ENCODE measurements around the gene TSHZ2. TPM values are rescaled to one million over a fixed set of nuclear protein-coding genes. Genes with fewer than 3 reads are reported as not detected.

Gene TSHZ2
- total RNA-seq, 1 experiment from 2014 or later, result 0.07 TPM

DNA sequence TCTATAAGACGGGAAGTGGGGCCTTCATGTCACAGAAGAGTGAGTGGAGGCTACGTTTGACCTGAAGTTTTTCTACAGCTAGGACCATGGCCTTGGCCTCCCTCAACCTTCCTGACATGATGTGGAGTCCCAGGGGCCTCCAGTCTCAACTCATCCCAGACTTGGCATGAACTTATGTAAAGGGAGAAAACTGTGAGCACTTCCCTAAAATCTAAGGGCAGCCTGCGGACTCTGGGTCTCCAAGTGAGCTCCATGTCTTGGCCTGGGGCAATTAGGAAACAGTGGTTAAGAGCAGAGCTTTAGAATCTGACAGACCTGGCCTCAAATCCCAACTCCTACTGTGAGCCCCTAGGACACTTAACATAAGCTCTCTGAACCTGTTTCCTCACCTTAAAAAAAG is 439.0 kb downstream of the TSHZ2 start:
- Histone ChIP-seq H4K20me1 (ENCODE audit: insufficient read depth) (no peaks in the 10 kb centered on the region), H3K27ac (ENCODE audit: low read depth, low read length) (no peak overlapping the region), H3K9ac (ENCODE audit: low read length) (no peak overlapping the region), H3K79me2 (ENCODE audit: insufficient read depth, low read length) (no peaks in the 10 kb centered on the region), H2AFZ (ENCODE audit: low read depth, low read length, poor library complexity, severe bottlenecking) (no peak overlapping the region), H3K9me2 (ENCODE audit: insufficient read depth) (no peaks in the 10 kb centered on the region), H3K27me3 (ENCODE audit: insufficient read depth, low read length) (peaks cover 8% of the 10 kb centered on the region; the same call in 1 of the 2 replicates), H3K4me2 (ENCODE audit: low read length) (no peak overlapping the region), H3K4me1 (ENCODE audit: control insufficient read depth in 1 of 2, insufficient read depth in 2 of 2, low read length in 2 of 2) (no peaks in the 10 kb centered on the region), H3K9me3 (ENCODE audit: control insufficient read depth in 1 of 2, insufficient read depth in 1 of 2, low read depth in 1 of 2, low read length in 2 of 2) (no peaks in the 10 kb centered on the region), H3K4me3 (replicated peaks in 1 of 2; ENCODE audit: low read depth in 1 of 2, low read length in 2 of 2) (no peak overlapping the region), H3K36me3 (ENCODE audit: control insufficient read depth in 1 of 2, insufficient read depth in 2 of 2, low read length in 2 of 2) (no peaks in the 10 kb centered on the region)
- ATAC-seq, result no peak
- ChIA-PET RAD21 (ENCODE audit: low non-redundant PET in 1 of 2, low total read pairs in 2 of 2, uncharacterized antibody in 2 of 2, unreplicated experiment in 2 of 2) (no interaction called here), CTCF (no interaction called here), POLR2A (no interaction called here)
- intact Hi-C loops (cut with micrococcal nuclease), result no loop called here
- DNase-seq (ENCODE audit: low read depth, low spot score), result no peak
- no TSS peak for BruUV-seq (replicated peaks)
- no peak for TF ChIP-seq SIN3A (IDR thresholded peaks at IDR 0.05; ENCODE audit: low read depth)
- TF ChIP-seq YY1 (IDR thresholded peaks at IDR 0.05; ENCODE audit: extremely low read depth, insufficient replicate concordance, low read depth, low read length), result no peak
- no peak for TF ChIP-seq TCF7L2 (IDR thresholded peaks at IDR 0.05; ENCODE audit: borderline replicate concordance, extremely low read depth, insufficient read depth, insufficient read length)
- TF ChIP-seq POLR2AphosphoS5 (IDR thresholded peaks at IDR 0.05; ENCODE audit: low read depth, low read length), result no peak
- TF ChIP-seq CEBPB (IDR thresholded peaks at IDR 0.05; ENCODE audit: low read depth), result no peak
- no peak for TF ChIP-seq RAD21 (IDR thresholded peaks at IDR 0.05; ENCODE audit: low read depth)
- TF ChIP-seq ZNF274 (IDR thresholded peaks at IDR 0.05; ENCODE audit: low read depth, low read length), result no peak
- no peak for TF ChIP-seq SRF (IDR thresholded peaks at IDR 0.05; ENCODE audit: low read depth)
- TF ChIP-seq EGR1 (IDR thresholded peaks at IDR 0.05; ENCODE audit: low read depth), result no peak
- no peak for TF ChIP-seq EZH2phosphoT487 (IDR thresholded peaks at IDR 0.05; ENCODE audit: borderline replicate concordance)
- TF ChIP-seq EZH2 (IDR thresholded peaks at IDR 0.05), result no peak
- no peak for TF ChIP-seq CTCF (IDR thresholded peaks at IDR 0.05 in 2 of 3, conservative IDR thresholded peaks at IDR 0.05 in 1 of 3; ENCODE audit: borderline replicate concordance in 1 of 3, insufficient read depth in 1 of 3, low read depth in 2 of 3, low read length in 2 of 3)
- no peak for TF ChIP-seq CBX3 (IDR thresholded peaks at IDR 0.05; ENCODE audit: low read depth)

Data from HCT116 (cell line).